ENCODE data around the gene ENPP7.

The ENPP7 gene

DNA sequence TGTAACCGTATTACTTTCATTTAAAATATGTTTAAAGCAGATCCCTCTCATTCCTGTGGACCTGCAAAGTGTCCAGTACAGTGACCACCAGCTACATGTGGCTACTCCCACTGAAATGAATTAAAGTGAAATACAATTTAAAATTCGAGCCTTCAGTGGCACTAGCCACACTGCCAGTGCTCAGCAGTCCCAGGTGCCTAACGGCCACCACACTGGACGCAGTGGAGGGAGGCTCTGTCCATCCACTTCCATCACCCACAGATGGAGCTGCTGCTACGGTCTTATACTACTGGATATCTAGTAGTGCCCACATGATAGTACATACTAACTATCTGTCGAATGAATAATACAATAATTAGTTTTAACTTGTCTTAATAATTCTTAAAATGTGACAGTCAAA is 44.9 kb downstream of the ENPP7 start:
- DNase-seq (ENCODE audit: insufficient read length, low spot score) (no peak), FAIRE-seq (no peak)

DNA sequence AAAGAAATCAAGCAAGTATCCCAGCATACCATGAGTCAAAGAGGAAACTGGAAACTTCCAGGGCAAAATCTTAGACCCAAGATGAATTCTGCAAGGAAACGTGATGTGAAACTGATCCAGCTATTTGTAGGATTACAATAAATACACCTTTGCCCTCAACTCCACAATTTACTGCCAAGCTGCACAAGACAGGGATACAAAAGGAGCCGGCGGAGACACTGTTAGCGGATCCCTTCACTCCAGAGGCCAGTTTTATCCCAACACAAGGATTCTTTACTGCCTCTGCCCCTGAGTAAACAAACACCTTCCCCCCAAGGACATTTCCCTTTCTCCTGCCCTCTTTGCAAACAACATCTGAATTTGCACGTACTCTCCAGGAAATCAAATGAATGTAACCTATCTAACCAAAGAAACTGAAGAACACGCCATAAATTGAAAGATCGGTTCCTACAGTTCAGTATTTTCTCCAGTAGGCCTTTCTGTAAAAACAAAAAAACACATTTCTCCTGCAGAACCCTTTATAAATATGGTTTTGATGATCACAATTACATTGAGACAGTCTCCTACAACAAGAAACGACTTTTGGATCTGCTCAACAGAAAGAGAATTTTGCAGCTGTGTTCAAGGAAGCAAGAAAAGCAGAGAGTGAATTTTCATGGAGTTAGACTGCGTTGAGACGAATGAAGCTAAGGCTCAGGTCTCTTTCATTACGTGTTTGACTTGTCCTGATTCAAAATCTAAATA is 45.8 kb downstream of the ENPP7 start:
- DNase-seq (ENCODE audit: insufficient read length, low spot score) (no peak), FAIRE-seq (no peak)

DNA sequence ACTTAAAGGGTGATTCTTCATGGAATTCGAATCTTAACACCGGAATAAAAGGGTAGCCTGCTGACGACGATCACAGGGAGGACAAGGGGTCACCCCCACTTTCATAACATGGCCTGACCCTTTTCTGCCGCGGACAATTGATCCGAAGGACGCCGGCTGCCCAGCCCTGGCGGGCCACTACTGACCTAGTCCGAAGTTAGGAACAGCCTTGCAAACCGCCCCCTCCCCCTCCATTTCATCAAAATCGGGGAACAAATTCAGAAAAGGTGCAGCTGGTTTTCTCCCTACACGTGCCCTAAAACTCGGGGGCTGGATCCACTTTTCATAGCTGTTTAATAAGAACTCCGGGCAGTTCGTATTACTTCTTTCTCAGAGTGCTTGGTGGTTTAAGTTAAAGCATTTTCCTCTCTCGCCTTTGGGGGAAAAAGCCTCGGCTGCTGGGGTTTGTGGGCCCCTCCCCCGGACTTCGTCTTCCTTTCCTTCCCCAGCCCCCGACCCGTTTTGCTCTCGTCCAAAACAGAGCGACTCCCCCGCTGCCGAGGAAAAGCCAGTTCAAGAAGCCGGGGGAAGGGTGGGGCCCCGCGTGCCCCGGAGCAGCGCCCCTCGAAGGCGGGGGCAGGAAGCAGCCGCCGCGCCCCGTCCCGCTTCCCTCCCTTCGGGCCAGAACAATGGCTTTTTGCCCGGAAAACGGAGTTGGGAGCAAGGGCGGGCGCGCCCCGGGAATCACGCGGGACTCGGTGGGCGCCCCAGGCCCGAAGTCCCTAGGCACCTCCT is 46.6 kb downstream of the ENPP7 start:
- DNase-seq (ENCODE audit: insufficient read length, low spot score) (peak; percentile 65), FAIRE-seq (no peak)

DNA sequence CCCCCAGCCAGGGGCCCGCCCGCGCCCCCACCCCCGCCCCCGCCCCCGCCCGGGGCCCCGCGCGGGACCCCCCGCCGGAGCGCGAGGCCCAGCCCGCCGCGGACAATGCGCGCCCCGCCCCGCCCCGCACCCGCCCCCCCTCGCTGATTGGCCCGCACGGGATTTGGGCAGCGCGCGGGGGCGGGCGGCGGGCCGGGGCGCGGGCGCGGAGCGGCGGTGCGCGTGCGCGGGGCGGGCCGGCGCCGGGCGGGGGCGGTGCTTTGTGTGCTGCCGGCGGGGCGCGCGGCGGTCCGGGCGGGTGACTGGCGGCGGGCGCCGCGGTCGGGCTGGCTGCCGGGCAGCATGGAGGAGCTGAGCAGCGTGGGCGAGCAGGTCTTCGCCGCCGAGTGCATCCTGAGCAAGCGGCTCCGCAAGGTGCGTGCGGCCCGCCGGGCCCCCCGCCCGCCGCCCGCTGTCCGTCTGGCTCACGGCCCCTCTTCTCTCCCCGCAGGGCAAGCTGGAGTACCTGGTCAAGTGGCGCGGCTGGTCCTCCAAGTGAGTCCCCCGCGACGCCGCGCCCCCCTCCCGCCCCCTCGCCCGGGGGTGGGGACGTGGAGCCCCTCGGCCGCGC is 47.3 kb downstream of the ENPP7 start, which contains the start of gene CBX2:
Gene CBX2, plus strand, starts transcription at position 255 of the 610 bp plus-strand sequence. Its CDS starts 88 bp downstream, at position 343.
- peak; percentile 82 for DNase-seq (ENCODE audit: insufficient read length, low spot score)
- FAIRE-seq = no peak

DNA sequence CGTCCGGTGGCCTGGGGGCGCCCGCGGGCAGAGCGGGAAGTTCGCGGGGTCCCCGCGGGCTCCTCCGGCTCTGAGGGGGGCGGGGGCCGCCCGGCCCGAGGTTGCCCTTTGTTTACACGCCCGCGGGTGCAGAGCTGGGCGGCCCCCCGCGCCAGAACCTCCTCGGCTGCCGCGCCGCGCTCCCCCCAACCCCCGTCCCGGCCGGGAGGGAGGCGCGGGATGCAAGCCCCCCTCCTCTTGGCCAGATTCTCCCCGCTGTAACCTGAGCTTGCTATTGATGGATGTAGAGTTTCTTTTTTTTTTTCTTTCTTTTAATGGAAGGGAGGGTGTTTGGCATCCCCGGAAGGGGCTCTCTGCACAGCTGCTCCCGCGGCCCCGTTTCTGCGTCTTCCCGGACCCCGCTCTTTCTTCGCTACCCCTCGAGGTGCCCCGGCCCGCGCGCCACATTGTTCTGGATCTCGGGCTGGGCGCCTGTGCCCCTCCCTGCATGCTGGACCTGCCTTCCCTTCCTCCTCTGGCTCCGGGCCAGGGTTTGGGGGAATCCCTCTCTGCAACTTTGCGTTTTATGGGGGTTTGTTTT is 47.9 kb downstream of the ENPP7 start:
- FAIRE-seq (no peak), DNase-seq (ENCODE audit: insufficient read length, low spot score) (no peak)

DNA sequence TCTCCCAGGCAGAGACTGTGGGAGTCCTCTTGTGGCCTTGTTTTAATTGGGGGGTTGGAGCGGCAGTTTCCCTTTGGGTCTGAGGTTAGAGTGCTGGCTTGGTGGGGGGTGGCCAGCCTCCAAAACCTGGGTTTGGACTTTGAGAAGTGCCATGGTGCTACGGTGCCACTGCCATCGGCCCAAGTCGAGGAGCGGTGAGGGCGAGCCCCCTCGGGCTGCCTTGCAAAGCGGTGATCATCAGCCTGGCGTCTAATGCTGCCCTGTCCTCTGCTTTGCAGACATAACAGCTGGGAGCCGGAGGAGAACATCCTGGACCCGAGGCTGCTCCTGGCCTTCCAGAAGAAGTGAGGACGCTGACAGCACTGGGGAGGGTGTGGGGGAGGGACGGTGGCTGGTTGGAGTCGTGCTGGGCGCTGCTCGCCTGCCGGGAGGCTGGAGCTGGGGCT is 48.4 kb downstream of the ENPP7 start:
- FAIRE-seq = no peak
- DNase-seq (ENCODE audit: insufficient read length, low spot score) = no peak

DNA sequence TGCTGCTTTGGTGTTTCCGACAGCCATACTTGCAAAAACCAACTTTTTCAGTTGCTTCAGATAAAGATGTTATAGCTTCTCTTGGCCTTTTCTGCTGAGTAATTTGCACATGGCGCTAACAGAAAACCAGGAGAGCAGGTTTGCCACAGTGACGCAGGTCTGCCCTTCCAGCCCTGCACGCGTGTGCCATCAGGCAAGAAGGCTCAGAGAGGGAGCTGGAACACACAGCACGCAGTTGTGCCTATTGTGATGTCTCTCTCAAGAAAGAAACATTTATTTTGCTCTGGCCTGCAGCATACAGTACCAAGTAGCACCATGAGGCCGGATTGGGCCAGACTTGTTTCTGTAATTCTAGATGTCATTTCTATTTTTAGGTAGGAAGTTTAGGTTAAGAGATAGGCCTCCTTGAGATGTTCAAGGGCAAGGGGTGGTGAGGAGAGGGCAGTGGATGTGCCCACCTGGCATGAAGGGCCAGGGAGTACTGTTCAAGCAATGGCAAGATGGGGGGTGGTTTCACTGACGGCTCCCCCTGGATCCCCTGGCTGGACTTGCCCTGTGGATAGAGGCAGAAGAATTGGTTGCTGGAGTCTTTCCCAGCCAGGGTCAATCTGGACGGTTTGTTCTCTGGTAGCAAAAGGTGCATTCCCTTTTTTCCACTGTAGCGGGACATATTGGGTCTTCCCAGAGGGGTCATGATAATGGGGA is 49.1 kb downstream of the ENPP7 start:
- FAIRE-seq (no peak), DNase-seq (ENCODE audit: insufficient read length, low spot score) (no peak)

DNA sequence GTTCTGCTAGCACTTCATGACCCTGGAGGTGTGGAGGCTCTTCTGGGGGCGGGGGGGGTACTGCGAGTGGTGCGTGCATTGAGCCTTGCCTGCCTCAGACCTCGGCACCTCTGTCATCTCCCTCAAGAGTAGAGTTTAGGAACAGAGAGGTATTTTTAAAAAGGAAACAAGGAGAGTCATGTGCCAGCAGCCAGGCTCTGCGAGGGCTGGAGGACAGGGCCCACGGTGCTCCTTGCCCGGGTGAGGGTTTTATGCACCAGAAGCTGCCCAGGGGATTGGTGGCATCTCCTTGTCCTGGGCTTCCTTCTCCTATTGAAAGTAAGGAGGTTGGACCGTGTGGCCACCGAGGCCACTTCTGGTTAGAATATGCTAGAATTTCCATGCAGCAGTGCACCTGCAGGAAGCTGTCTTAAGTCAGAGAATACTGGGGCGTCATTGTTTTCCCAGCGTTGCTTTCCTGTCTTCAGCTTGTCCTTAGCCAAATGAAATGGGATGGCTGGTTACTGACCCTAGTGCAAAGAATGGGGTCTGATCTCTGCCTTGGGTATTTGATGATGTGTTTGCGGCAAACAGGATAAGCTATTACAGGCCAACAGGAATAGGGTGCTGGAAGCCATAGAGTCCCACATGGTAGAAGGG is 50.4 kb downstream of the ENPP7 start:
- DNase-seq (ENCODE audit: insufficient read length, low spot score) = no peak
- no peak for FAIRE-seq

DNA sequence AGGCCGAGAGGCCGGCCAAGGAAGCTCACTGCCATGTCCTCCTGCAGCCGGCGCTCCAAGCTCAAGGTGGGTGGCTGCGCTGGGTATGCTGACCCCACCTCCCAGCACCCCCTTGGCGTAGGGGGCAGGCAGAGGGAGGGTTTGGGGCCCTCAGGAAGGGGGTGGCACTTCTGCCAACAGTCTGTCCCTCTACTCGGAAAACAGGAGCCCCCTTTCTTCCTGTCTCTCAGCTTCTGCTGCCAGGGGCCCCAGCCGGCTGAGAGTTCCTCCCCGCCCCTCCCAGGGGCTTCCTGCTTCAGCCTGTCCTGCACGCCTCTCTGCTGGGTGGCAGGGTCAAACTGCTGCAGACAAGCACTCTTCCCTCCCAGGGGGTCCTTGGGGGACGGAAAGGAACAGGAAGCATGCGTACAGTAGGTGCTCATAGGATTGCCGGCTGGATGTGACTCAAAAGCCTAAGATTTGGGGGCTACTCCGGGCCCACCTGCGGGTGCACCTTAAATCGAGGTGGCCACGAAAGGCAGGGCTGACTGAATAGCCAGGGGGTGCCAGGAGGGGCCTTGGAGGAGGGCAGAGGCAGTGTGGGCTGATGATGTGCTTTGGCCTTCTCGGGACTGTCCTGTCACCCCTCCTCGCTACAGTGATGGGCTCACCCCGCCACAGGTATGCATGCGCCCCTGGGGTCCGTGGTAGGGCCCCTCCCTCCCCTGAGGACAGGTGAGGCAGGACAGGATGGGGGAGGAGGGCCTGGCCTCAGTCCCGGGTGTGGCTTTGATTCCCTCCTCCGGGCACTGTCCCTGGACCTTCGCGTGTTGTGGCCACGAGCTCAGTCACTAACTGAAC is 51.2 kb downstream of the ENPP7 start:
- no peak for DNase-seq (ENCODE audit: insufficient read length, low spot score)
- no peak for FAIRE-seq

DNA sequence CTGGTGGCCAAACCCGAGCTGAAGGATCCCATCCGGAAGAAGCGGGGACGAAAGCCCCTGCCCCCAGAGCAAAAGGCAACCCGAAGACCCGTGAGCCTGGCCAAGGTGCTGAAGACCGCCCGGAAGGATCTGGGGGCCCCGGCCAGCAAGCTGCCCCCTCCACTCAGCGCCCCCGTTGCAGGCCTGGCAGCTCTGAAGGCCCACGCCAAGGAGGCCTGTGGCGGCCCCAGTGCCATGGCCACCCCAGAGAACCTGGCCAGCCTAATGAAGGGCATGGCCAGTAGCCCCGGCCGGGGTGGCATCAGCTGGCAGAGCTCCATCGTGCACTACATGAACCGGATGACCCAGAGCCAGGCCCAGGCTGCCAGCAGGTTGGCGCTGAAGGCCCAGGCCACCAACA is 53.1 kb downstream of the ENPP7 start:
- no peak for FAIRE-seq
- DNase-seq (ENCODE audit: insufficient read length, low spot score) = no peak

DNA sequence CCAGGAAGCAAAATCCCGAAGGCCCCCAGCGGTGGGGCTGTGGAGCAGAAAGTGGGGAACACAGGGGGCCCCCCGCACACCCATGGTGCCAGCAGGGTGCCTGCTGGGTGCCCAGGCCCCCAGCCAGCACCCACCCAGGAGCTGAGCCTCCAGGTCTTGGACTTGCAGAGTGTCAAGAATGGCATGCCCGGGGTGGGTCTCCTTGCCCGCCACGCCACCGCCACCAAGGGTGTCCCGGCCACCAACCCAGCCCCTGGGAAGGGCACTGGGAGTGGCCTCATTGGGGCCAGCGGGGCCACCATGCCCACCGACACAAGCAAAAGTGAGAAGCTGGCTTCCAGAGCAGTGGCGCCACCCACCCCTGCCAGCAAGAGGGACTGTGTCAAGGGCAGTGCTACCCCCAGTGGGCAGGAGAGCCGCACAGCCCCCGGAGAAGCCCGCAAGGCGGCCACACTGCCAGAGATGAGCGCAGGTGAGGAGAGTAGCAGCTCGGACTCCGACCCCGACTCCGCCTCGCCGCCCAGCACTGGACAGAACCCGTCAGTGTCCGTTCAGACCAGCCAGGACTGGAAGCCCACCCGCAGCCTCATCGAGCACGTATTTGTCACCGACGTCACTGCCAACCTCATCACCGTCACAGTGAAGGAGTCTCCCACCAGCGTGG is 53.7 kb downstream of the ENPP7 start:
- FAIRE-seq (no peak), DNase-seq (ENCODE audit: insufficient read length, low spot score) (no peak)

DNA sequence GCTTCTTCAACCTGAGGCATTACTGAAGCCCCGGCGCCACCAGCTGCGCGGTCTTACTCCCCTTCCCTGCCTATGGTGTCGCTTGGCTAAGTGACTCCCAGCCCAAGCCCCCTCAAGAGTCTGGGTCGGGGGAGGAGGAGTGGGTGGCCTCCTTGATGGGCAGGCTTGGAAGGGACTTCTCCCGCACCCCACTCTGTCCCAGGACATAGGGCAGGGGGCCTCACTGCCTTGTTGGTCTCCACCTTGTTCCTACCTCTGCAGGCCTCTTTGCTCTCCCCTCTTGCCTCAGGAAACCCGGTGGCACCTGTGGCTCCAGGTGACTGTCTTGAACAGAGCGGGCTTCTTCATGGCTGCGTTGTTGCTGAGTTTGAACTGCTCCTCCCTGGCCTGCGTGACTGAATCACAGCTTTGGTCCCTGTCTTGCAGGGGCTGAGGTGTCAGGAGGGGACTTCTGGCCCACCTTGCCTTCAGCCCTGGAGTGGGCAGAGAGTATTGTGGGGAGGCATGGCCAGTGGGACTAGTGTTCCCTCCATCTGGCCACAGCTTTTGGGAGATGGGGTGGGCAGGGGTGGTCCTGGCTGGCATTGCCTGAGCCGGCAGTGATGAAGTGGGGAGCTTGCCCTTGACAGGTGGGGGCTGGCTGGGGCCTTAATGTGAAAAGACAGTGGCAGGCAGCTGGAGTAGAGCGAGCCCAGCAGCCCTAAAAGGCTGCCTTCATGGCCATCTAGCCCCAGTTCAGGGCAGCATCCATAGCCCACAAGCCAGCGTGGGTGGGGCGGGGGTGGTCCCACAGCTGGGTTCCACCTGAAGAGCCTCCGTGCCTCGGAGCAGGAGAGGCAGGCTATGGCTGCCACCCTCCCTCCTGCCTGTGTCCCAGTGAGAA is 54.5 kb downstream of the ENPP7 start:
- DNase-seq (ENCODE audit: insufficient read length, low spot score) = no peak
- no peak for FAIRE-seq

DNA sequence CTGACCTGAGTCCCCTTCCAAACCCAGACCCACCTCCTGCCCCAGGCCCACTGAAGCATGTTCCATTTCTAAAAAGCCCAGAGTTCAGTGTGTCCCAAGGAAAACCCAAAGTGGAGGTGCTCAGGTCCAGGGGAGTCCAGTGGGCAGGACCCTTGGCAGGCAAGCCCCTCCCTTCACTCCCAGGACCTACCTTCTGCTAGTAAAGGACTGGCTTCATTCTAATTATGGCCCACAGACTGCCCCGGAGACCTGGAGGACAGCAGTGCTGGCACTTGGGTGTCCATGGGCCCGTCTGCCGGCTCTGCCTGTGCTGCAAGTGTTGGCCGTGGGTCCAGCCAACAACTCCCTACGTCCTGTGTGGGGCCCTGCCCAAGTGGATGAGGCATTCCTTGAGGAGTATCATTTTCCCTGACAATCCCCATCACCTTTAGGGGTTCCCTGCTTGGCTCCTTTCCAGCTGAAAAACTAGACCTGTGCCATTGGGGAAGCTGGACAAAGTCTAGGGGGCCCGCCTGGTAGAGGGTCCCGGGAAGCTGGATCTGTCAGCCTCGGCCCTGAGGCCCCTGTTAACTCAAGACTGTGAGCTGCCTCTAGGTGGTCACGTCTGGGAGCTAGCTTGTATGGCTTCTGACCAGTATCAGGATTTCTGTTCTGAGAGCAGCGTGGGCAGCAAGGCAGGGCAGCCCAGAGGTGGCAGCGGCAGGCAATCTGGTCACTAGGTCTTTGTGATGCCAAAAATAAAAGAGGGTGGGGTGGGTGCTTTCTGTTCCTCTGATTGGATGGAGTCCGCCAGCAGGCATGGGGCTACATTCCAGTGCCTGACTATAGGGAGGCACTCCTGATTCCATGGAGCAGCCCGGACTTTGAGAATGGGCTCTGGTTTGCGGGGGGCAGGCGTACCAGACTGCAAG is 55.4 kb downstream of the ENPP7 start:
- DNase-seq (ENCODE audit: insufficient read length, low spot score) (no peak), FAIRE-seq (no peak)

DNA sequence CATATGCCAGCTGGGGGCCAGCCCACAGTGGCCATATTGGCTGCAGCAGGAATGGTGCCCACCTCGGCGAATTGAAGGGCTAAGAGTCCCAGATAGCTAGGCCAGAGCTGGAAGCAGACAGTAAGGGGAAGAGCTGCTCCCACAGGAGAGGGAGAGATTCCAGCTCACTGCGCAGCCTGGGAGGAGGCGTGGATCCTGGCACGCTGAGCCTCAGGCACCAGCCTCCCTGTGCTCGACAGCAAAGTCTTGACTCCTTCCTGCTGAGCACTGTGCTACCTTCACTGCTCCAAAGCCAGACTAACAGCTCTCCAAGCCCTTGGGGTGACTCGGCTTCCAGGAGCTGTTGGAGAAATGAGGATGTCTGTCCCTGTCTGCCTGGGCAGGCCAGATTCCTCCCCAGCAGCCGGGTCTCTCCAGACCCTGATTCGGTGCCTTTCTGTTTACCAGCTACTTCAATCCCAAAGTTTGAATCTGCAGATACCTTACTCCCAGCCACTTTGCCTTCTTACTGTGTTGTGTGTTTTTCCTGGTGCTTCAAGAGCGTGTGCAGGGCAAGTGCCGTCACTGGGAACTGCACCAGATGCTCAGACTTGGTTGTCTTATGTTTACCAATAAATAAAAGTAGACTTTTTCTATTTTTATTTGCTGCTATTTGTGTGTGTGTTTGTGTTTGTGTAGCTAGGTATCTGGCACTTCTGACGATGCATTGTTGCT is 56.3 kb downstream of the ENPP7 start:
- DNase-seq (ENCODE audit: insufficient read length, low spot score) (no peak), FAIRE-seq (no peak)

DNA sequence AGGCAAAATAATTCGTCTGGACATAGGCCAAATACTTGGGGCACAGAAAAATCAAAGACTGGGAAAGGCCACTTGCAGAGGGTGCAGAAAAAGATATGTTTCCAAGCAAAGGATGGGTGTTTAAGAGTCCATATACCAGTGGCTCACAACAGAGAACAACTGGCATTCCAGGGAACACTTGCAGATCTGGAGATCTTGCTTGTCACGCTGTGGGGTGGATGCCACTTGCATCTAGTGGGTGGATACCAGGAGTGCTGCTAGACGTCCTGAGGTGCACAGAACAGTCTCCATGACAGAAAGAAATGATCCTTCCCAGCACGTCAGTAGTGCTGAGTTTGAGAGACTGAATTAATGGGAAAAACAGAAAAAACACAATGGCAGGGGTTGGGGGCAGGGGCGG is 57.7 kb downstream of the ENPP7 start:
- DNase-seq (ENCODE audit: insufficient read length, low spot score) (no peak), FAIRE-seq (no peak)

All from HTR-8/SVneo (cell line).